Neural cell (in vitro differentiated cells): ENCODE measurements around the gene DEAF1. TPM values are rescaled to one million over a fixed set of nuclear protein-coding genes. Genes with fewer than 3 reads are reported as not detected.

Experiments
- H2AFZ ChIP-seq: fragments of 200-600, 300-800 bp; sonication (generic), shearing (Covaris generic); 2 replicates; pipeline ENCODE4 v1.6.0; 2014; ENCODE audit warnings: low read depth, mild to moderate bottlenecking, antibody characterized with exemption, low read length, moderate library complexity
- H3F3A ChIP-seq: fragments of 200-600 bp; shearing (Covaris generic); 2 replicates; pipeline ENCODE4 v1.6.1; 2016; ENCODE audit warnings: mild to moderate bottlenecking, moderate library complexity, mixed read lengths, antibody characterized with exemption, low read length; ENCODE audit not compliant: insufficient read depth, poor library complexity, severe bottlenecking
- H3K27ac ChIP-seq: fragments of 200-600, 300-800 bp; sonication (generic), shearing (Covaris generic); 2 replicates; pipeline ENCODE4 v1.5.1; 2014; ENCODE audit warnings: mild to moderate bottlenecking, low read length, moderate library complexity
- H3K27me3 ChIP-seq: fragments of 300-800, 200-600 bp; sonication (generic), shearing (Covaris generic); 2 replicates; pipeline ENCODE4 v1.6.0; 2014; ENCODE audit warnings: mild to moderate bottlenecking, low read depth, low read length, moderate library complexity; ENCODE audit not compliant: insufficient read depth
- H3K36me3 ChIP-seq: fragments of 300-800, 200-600 bp; sonication (generic), shearing (Covaris generic); 2 replicates; pipeline ENCODE4 v1.5.1; 2014; ENCODE audit warnings: mild to moderate bottlenecking, antibody characterized with exemption, low read length, moderate library complexity; ENCODE audit not compliant: insufficient read depth
- H3K4me2 ChIP-seq: fragments of 300-800, 200-600 bp; sonication (generic), shearing (Covaris generic); 2 replicates; pipeline ENCODE4 v1.6.0; 2014; ENCODE audit warnings: mild to moderate bottlenecking, low read length
- H3K4me3 ChIP-seq: fragments of 300-800, 200-600 bp; sonication (generic), shearing (Covaris generic); 2 replicates; pipeline ENCODE4 v1.5.1; 2014; ENCODE audit warnings: mild to moderate bottlenecking, low read length, moderate library complexity
- H3K79me2 ChIP-seq: fragments of 200-600 bp; shearing (Covaris generic); replicated peaks from 2 replicates; pipeline ENCODE4 v1.6.0; 2014; ENCODE audit warnings: mild to moderate bottlenecking, low read length, moderate library complexity; ENCODE audit not compliant: insufficient read depth
- H3K9ac ChIP-seq: fragments of 300-800, 200-600 bp; sonication (generic), shearing (Covaris generic); 2 replicates; pipeline ENCODE4 v1.6.1; 2016; ENCODE audit warnings: mild to moderate bottlenecking, low read length, mixed read lengths
- H3K9me2 ChIP-seq: fragments of 200-600 bp; shearing (Covaris generic); 2 replicates; pipeline ENCODE4 v1.6.1; 2016; ENCODE audit warnings: mild to moderate bottlenecking, low read length, mixed read lengths; ENCODE audit not compliant: insufficient read depth
- H3K9me3 ChIP-seq: fragments of 200-600, 300-800 bp; sonication (generic), shearing (Covaris generic); 2 replicates; pipeline ENCODE4 v1.6.1; 2016; ENCODE audit warnings: mild to moderate bottlenecking, mixed run types, low read length, moderate library complexity, mixed read lengths
- H4K20me1 ChIP-seq: fragments of 200-600 bp; shearing (Covaris generic); 2 replicates; pipeline ENCODE4 v1.6.1; 2016; ENCODE audit warnings: mild to moderate bottlenecking, mixed run types; ENCODE audit not compliant: insufficient read depth
- EP300 ChIP-seq: fragments of 450-650 bp; conservative IDR thresholded peaks from 2 replicates; pipeline ENCODE4 v1.6.1; 2014; ENCODE audit warnings: antibody characterized with exemption, mild to moderate bottlenecking, moderate library complexity; ENCODE audit not compliant: poor library complexity, severe bottlenecking
- EZH2 ChIP-seq: fragments of 200-600, 300-800 bp; shearing (Covaris generic), sonication (generic); IDR thresholded peaks from 2 replicates; pipeline ENCODE4 v1.6.1; 2014; ENCODE audit warnings: antibody characterized with exemption, low read length, borderline replicate concordance, mild to moderate bottlenecking; ENCODE audit not compliant: insufficient read depth, poor library complexity, severe bottlenecking
- MXI1 ChIP-seq: fragments of 450-650 bp; conservative IDR thresholded peaks from 2 replicates; pipeline ENCODE4 v1.6.1; 2014; ENCODE audit warnings: antibody characterized with exemption, mild to moderate bottlenecking; ENCODE audit not compliant: poor library complexity, severe bottlenecking
- POLR2AphosphoS5 ChIP-seq: IDR thresholded peaks from 2 replicates; pipeline ENCODE4 v1.6.1; 2012
- RAD21 ChIP-seq: fragments of 450-650 bp; conservative IDR thresholded peaks from 2 replicates; pipeline ENCODE4 v1.6.1; 2014; ENCODE audit warnings: antibody characterized with exemption, mild to moderate bottlenecking, moderate library complexity
- SMC3 ChIP-seq: fragments of 450-650 bp; conservative IDR thresholded peaks from 2 replicates; pipeline ENCODE4 v1.6.1; 2014; ENCODE audit warnings: antibody characterized with exemption, mild to moderate bottlenecking, moderate library complexity; ENCODE audit not compliant: poor library complexity
- TAF1 ChIP-seq: IDR thresholded peaks from 2 replicates; pipeline ENCODE4 v1.6.1; 2012; ENCODE audit warnings: low read depth
- polyA plus RNA-seq: library from polyadenylated mRNA; depleted of rRNA; stranded (reverse); fragments of >200 nt; gene quantifications from 2 replicates; pipeline ENCODE4 v1.2.3, GENCODE V29; 2014
- TF ChIP-seq, protein P1 (sequence below): IDR thresholded peaks from 2 replicates; pipeline ENCODE4 v1.6.1; 2012; ENCODE audit warnings: borderline replicate concordance
- TF ChIP-seq, protein P2 (sequence below): fragments of 450-650 bp; IDR thresholded peaks from 2 replicates; pipeline ENCODE4 v1.5.1; 2014; ENCODE audit warnings: antibody characterized with exemption, mild to moderate bottlenecking, moderate library complexity; ENCODE audit not compliant: poor library complexity, severe bottlenecking

Gene DEAF1
- polyA plus RNA-seq, 1 donor from 2014 or later, result 87.6 TPM

DNA sequence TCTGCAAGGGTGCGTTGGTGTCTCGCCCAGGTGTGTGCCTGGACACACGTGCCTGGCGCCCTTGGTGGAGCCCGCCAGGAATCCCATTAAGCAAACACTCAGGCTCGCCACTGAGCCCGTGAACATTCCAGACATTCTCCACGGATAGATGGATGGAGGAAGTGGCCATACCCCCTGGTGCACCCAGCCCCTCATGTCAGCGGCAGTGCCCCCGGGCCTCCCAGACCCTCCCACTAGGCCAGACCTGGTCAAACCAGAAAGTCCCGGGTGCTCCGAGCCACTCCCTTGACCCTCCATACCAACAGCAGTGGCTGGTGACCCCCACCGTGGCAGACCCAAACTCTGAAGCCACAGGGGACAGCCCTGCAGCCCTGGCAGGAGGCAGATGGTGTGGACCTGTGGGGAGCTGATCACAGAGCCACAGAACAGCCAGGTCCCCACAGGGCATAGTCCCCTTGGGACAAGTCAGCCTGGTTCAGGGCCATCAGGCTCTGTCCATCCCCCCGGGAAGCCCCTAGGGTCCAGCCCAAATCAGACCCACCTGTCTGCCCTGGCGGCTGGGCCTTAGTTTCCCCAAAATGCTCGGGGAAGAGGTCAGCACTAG is 12.9 kb upstream of the DEAF1 start:
- no peaks in the 10 kb centered on the region for H3K9me2 ChIP-seq
- peaks cover 13% of the 10 kb centered on the region for H3K27me3 ChIP-seq
- H3K9ac ChIP-seq, result no peak overlapping the region
- TF ChIP-seq POLR2AphosphoS5 (no peak), MXI1 (no peak), EP300 (no peak), RAD21 (no peak), TAF1 (no peak), SMC3 (no peak), EZH2 (no peak)
- TF ChIP-seq, protein P1, sequence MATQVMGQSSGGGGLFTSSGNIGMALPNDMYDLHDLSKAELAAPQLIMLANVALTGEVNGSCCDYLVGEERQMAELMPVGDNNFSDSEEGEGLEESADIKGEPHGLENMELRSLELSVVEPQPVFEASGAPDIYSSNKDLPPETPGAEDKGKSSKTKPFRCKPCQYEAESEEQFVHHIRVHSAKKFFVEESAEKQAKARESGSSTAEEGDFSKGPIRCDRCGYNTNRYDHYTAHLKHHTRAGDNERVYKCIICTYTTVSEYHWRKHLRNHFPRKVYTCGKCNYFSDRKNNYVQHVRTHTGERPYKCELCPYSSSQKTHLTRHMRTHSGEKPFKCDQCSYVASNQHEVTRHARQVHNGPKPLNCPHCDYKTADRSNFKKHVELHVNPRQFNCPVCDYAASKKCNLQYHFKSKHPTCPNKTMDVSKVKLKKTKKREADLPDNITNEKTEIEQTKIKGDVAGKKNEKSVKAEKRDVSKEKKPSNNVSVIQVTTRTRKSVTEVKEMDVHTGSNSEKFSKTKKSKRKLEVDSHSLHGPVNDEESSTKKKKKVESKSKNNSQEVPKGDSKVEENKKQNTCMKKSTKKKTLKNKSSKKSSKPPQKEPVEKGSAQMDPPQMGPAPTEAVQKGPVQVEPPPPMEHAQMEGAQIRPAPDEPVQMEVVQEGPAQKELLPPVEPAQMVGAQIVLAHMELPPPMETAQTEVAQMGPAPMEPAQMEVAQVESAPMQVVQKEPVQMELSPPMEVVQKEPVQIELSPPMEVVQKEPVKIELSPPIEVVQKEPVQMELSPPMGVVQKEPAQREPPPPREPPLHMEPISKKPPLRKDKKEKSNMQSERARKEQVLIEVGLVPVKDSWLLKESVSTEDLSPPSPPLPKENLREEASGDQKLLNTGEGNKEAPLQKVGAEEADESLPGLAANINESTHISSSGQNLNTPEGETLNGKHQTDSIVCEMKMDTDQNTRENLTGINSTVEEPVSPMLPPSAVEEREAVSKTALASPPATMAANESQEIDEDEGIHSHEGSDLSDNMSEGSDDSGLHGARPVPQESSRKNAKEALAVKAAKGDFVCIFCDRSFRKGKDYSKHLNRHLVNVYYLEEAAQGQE, result no peak
- TF ChIP-seq, protein P2, sequence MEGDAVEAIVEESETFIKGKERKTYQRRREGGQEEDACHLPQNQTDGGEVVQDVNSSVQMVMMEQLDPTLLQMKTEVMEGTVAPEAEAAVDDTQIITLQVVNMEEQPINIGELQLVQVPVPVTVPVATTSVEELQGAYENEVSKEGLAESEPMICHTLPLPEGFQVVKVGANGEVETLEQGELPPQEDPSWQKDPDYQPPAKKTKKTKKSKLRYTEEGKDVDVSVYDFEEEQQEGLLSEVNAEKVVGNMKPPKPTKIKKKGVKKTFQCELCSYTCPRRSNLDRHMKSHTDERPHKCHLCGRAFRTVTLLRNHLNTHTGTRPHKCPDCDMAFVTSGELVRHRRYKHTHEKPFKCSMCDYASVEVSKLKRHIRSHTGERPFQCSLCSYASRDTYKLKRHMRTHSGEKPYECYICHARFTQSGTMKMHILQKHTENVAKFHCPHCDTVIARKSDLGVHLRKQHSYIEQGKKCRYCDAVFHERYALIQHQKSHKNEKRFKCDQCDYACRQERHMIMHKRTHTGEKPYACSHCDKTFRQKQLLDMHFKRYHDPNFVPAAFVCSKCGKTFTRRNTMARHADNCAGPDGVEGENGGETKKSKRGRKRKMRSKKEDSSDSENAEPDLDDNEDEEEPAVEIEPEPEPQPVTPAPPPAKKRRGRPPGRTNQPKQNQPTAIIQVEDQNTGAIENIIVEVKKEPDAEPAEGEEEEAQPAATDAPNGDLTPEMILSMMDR, result no peak
- no peaks in the 10 kb centered on the region for H3F3A ChIP-seq
- no peaks in the 10 kb centered on the region for H3K36me3 ChIP-seq
- H3K27ac ChIP-seq, result no peak overlapping the region
- no peak overlapping the region for H2AFZ ChIP-seq
- no peaks in the 10 kb centered on the region for H3K9me3 ChIP-seq
- H3K79me2 ChIP-seq, result no peaks in the 10 kb centered on the region
- H3K4me3 ChIP-seq, result no peak overlapping the region
- H3K4me2 ChIP-seq, result no peak overlapping the region
- no peaks in the 10 kb centered on the region for H4K20me1 ChIP-seq

DNA sequence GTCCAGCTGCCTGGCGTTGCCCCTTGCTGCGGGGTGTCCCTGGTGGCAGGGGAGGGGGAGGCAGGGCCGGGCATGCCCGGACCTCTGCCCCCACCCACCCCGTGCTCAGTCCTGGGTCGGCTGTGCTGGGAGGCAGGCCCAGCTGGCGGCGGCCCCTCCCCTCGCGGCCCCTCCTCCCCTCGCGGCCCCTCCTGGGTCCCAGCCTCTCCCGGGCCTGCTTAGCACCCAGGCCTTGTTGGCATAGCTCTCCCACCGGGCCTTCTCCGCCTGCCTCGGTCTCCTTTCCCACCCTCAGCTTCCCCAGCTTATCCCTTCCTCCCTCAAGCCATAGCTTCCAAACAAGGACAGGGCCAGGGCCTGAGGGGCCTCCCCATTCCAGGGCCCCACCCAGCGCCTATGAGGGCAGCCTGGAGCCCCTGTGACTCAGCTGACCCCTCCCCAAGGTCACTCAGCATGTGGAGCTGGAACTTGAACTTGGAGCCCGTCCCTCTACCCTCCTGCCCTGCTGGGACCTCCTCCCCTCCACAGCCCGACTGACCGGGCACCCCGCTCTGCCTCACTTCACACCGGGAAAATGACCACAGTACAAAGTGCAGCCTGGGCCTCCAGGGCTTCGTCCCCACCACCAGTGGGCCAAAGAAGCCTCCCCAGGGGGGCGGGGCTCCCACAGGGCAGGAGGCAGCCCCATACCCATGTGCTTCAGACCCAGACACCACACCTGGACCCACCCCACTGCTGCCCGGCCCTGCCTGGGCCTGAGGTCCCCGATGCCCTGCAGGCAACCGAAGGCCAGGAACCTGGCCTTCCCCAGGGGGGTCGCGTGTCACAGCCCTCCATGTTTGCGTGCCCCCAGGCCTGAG is 12.2 kb upstream of the DEAF1 start:
- peaks cover 13% of the 10 kb centered on the region for H3K27me3 ChIP-seq
- H3K4me3 ChIP-seq, result no peak overlapping the region
- H3K36me3 ChIP-seq, result no peaks in the 10 kb centered on the region
- no peak for TF ChIP-seq EZH2
- TF ChIP-seq, protein P2, result no peak
- TF ChIP-seq, protein P1, result no peak
- no peak for TF ChIP-seq EP300
- TF ChIP-seq RAD21, result no peak
- no peak for TF ChIP-seq MXI1
- TF ChIP-seq SMC3, result no peak
- TF ChIP-seq POLR2AphosphoS5, result no peak
- no peak for TF ChIP-seq TAF1
- H3F3A ChIP-seq, result no peaks in the 10 kb centered on the region
- H3K9me3 ChIP-seq, result no peaks in the 10 kb centered on the region
- no peaks in the 10 kb centered on the region for H3K79me2 ChIP-seq
- no peak overlapping the region for H3K4me2 ChIP-seq
- no peaks in the 10 kb centered on the region for H4K20me1 ChIP-seq
- H3K9ac ChIP-seq, result no peak overlapping the region
- H2AFZ ChIP-seq, result no peak overlapping the region
- no peak overlapping the region for H3K27ac ChIP-seq
- H3K9me2 ChIP-seq, result no peaks in the 10 kb centered on the region
